PC-3 (cell line): ENCODE results near the gene CCNY. TPM values are rescaled to one million over a fixed set of nuclear protein-coding genes. Genes with fewer than 3 reads are reported as not detected.

Experiments
- ATAC-seq: fragments of 200-7000 bp; cut with Tn5 transposase; 2 replicates; pipeline ENCODE4 v1.9.1; 2020; ENCODE audit warnings: mild to moderate bottlenecking, moderate library complexity
- BruUV-seq: library from RNA; stranded (reverse); fragments of 400-500 nt; replicated peaks from 2 replicates; lab custom pipeline; 2021; lab: Mats Ljungman, UMichigan
- CTCF ChIA-PET: fragments of 300-600 bp; sonication (Branson Sonifier 250); formaldehyde crosslinking; loops from one replicate; lab custom pipeline; 2022; ENCODE audit warnings: antibody characterized with exemption; lab: Charles Lee
- POLR2A ChIA-PET: fragments of 300-600 bp; sonication (Branson Sonifier 250); formaldehyde crosslinking; loops from one replicate; lab custom pipeline; 2022; ENCODE audit warnings: antibody characterized with exemption; ENCODE audit not compliant: unreplicated experiment; lab: Charles Lee
- DNase-seq: peaks from one replicate; pipeline ENCODE4 v3.0.0-alpha.2; 2015
- H2AFZ ChIP-seq: fragments of 300-600 bp; sonication (generic); 2 replicates; pipeline ENCODE4 v1.6.0; 2016; ENCODE audit warnings: antibody characterized with exemption, low read length
- H3F3A ChIP-seq: fragments of 300-600 bp; sonication (generic); one replicate; pipeline ENCODE4 v1.6.0; 2017; ENCODE audit warnings: antibody characterized with exemption, low read length, control low read depth, mild to moderate bottlenecking; ENCODE audit not compliant: unreplicated experiment
- H3K27ac ChIP-seq: fragments of 300-600 bp; sonication (generic); 2 replicates; pipeline ENCODE4 v1.5.1; 2016; ENCODE audit warnings: mild to moderate bottlenecking, low read length
- H3K27me3 ChIP-seq: fragments of 300-600 bp; sonication (generic); 2 replicates; pipeline ENCODE4 v1.6.1; 2016; ENCODE audit warnings: low read length, mixed read lengths
- H3K36me3 ChIP-seq: fragments of 300-600 bp; sonication (generic); 2 replicates; pipeline ENCODE4 v1.6.1; 2016; ENCODE audit warnings: low read depth, mixed run types, low read length, mixed read lengths
- H3K4me1 ChIP-seq: fragments of 300-600 bp; sonication (generic); 2 replicates; pipeline ENCODE4 v1.5.1; 2016; ENCODE audit warnings: low read length; ENCODE audit not compliant: insufficient read depth
- H3K4me2 ChIP-seq: fragments of 300-600 bp; sonication (generic); 2 replicates; pipeline ENCODE4 v1.6.0; 2016; ENCODE audit warnings: low read length
- H3K4me3 ChIP-seq: fragments of 300-600 bp; sonication (generic); 2 replicates; pipeline ENCODE4 v1.5.1; 2016; ENCODE audit warnings: mild to moderate bottlenecking, low read length, mixed read lengths
- H3K79me2 ChIP-seq: fragments of 300-600 bp; sonication (generic); 2 replicates; pipeline ENCODE4 v1.6.1; 2017; ENCODE audit warnings: low read length, mixed read lengths
- H3K9ac ChIP-seq: fragments of 300-600 bp; sonication (generic); 2 replicates; pipeline ENCODE4 v1.6.0; 2016; ENCODE audit warnings: mild to moderate bottlenecking, low read length
- H3K9me2 ChIP-seq: fragments of 300-600 bp; sonication (generic); replicated peaks from 2 replicates; pipeline ENCODE4 v1.6.1; 2016; ENCODE audit warnings: mixed run types, low read length, mixed read lengths
- H3K9me3 ChIP-seq: fragments of 300-600 bp; sonication (generic); 2 replicates; pipeline ENCODE4 v1.6.1; 2016; ENCODE audit warnings: low read length, mixed read lengths
- H4K20me1 ChIP-seq: fragments of 300-600 bp; sonication (generic); 2 replicates; pipeline ENCODE4 v1.6.1; 2016; ENCODE audit warnings: low read length, mixed read lengths
- CTCF ChIP-seq: fragments of 300-600 bp; sonication (generic); conservative IDR thresholded peaks from 2 replicates; pipeline ENCODE4 v1.5.1; 2017; ENCODE audit warnings: antibody characterized with exemption, low read depth, mild to moderate bottlenecking, low read length
- EZH2 ChIP-seq: fragments of 300-600 bp; sonication (generic); IDR thresholded peaks from one replicate; pipeline ENCODE4 v1.6.1; 2017; ENCODE audit warnings: antibody characterized with exemption, mild to moderate bottlenecking, low read length; ENCODE audit not compliant: unreplicated experiment
- EZH2phosphoT487 ChIP-seq: fragments of 300-600 bp; sonication (generic); IDR thresholded peaks from 2 replicates; pipeline ENCODE4 v1.6.1; 2018; ENCODE audit warnings: mild to moderate bottlenecking, antibody characterized with exemption, low read length, borderline replicate concordance
- intact Hi-C: fragments of 100-400 bp; cut with micrococcal nuclease; formaldehyde crosslinking; loops from 2 replicates; pipeline ENCODE4 v1.9.0; 2023
- total RNA-seq: library from RNA; depleted of rRNA; stranded (reverse); fragments of >200 nt; gene quantifications from 2 replicates; pipeline ENCODE4 v1.2.3, GENCODE V29; 2014

Gene CCNY
- total RNA-seq, 1 experiment from 2014 or later: 146 TPM

GRCh38 chr10:35434533-35434932, 98.2 kb downstream of the CCNY start:
- Histone ChIP-seq H3K9me3 (peaks cover 13% of the 10 kb centered on the region), H3K27me3 (no peaks in the 10 kb centered on the region), H3K27ac (no peak overlapping the region), H3F3A (no peaks in the 10 kb centered on the region), H3K9ac (no peak overlapping the region), H3K9me2 (no peaks in the 10 kb centered on the region), H3K79me2 (peaks cover 94% of the 10 kb centered on the region), H4K20me1 (peaks cover 14% of the 10 kb centered on the region; the same call in 1 of the 2 replicates), H2AFZ (no peak overlapping the region), H3K4me1 (no peaks in the 10 kb centered on the region), H3K36me3 (peaks cover 25% of the 10 kb centered on the region), H3K4me3 (no peak overlapping the region), H3K4me2 (no peak overlapping the region)
- intact Hi-C loops: no loop called here
- ChIA-PET POLR2A (no interaction called here), CTCF (no interaction called here)
- no peak for TF ChIP-seq CTCF
- TF ChIP-seq EZH2phosphoT487: no peak
- TF ChIP-seq EZH2: no peak
- BruUV-seq: no TSS peak
- DNase-seq: no peak
- ATAC-seq: no peak

GRCh38 chr10:35435824-35436223, 99.5 kb downstream of the CCNY start:
- Histone ChIP-seq H3K4me2 (no peak overlapping the region), H3K27ac (no peak overlapping the region), H4K20me1 (peaks cover 14% of the 10 kb centered on the region; the same call in 1 of the 2 replicates), H3F3A (no peaks in the 10 kb centered on the region), H3K4me1 (no peaks in the 10 kb centered on the region), H2AFZ (no peak overlapping the region), H3K9me2 (no peaks in the 10 kb centered on the region), H3K4me3 (no peak overlapping the region), H3K36me3 (peaks cover 36% of the 10 kb centered on the region), H3K9me3 (peaks cover 22% of the 10 kb centered on the region), H3K27me3 (no peaks in the 10 kb centered on the region), H3K9ac (no peak overlapping the region), H3K79me2 (peaks cover 97% of the 10 kb centered on the region)
- intact Hi-C loops: no loop called here
- ChIA-PET CTCF (no interaction called here), POLR2A (no interaction called here)
- no peak for TF ChIP-seq EZH2
- TF ChIP-seq CTCF: no peak
- TF ChIP-seq EZH2phosphoT487: no peak
- DNase-seq (no peak), ATAC-seq (no peak)
- no TSS peak for BruUV-seq

GRCh38 chr10:35437829-35438228, 101.5 kb downstream of the CCNY start:
- CTCF ChIA-PET: interaction anchor here (1.1 kb wide), 1 partner anchor 16 kb away, joined by 4 read pairs; no protein-coding TSS in a partner anchor
- BruUV-seq: no TSS peak
- no peaks in the 10 kb centered on the region for H3K9me2 ChIP-seq
- H3K27ac ChIP-seq: no peak overlapping the region
- H3K27me3 ChIP-seq: no peaks in the 10 kb centered on the region
- H3K9me3 ChIP-seq: peaks cover 42% of the 10 kb centered on the region
- DNase-seq (no peak), ATAC-seq (no peak)
- H4K20me1 ChIP-seq: no peaks in the 10 kb centered on the region
- peaks cover 52% of the 10 kb centered on the region for H3K36me3 ChIP-seq
- H3K4me2 ChIP-seq: no peak overlapping the region
- no peak for TF ChIP-seq CTCF
- TF ChIP-seq EZH2: no peak
- no peak for TF ChIP-seq EZH2phosphoT487
- POLR2A ChIA-PET: no interaction called here
- no peaks in the 10 kb centered on the region for H3F3A ChIP-seq
- H2AFZ ChIP-seq: no peak overlapping the region
- intact Hi-C loops: no loop called here
- no peak overlapping the region for H3K4me3 ChIP-seq
- peaks cover 99% of the 10 kb centered on the region for H3K79me2 ChIP-seq
- H3K4me1 ChIP-seq: no peaks in the 10 kb centered on the region
- H3K9ac ChIP-seq: no peak overlapping the region
